Measurements from ENCODE around the gene KCNQ1OT1. TPM values are rescaled to one million over a fixed set of nuclear protein-coding genes. Genes with fewer than 3 reads are reported as not detected.

Gene KCNQ1OT1
- total RNA-seq, 4 donors from 2014 or later = 0.66 to 2.5 (median 1.3) TPM

GRCh38 chr11:2675540-2675939 is 24.3 kb downstream of the KCNQ1OT1 start:
- intact Hi-C loops (cut with DNase I) = no loop called here
- 67% methylated on average over 7 of the region's 7 CpGs for WGBS
- Histone ChIP-seq H3K9me3 (no peaks in the 10 kb centered on the region), H3K27ac (replicated peaks in 1 of 4) (peak overlapping the region in 1 of 4 donors; percentile 44), H3K4me1 (peaks cover 21 to 40% (median 27%) of the 10 kb centered on the region in 4 donors), H3K27me3 (no peaks in the 10 kb centered on the region), H3K36me3 (no peaks in the 10 kb centered on the region), H3K4me3 (no peak overlapping the region)
- no peak for DNase-seq (ENCODE audit: extremely low spot score)
- no peak for TF ChIP-seq CTCF (IDR thresholded peaks at IDR 0.05)
- TF ChIP-seq POLR2AphosphoS5 (IDR thresholded peaks at IDR 0.05) = no peak
- TF ChIP-seq EP300 (IDR thresholded peaks at IDR 0.05) = no peak
- no peak for TF ChIP-seq POLR2A (IDR thresholded peaks at IDR 0.05; ENCODE audit: low read depth)

GRCh38 chr11:2674658-2675131 is 25.1 kb downstream of the KCNQ1OT1 start:
- Histone ChIP-seq H3K27me3 (no peaks in the 10 kb centered on the region), H3K9me3 (no peaks in the 10 kb centered on the region), H3K4me1 (peaks cover 24 to 40% (median 28%) of the 10 kb centered on the region in 4 donors), H3K36me3 (no peaks in the 10 kb centered on the region), H3K27ac (replicated peaks in 1 of 4) (peak overlapping the region in 3 of 4 donors; percentile 44 to 55 (median 53)), H3K4me3 (no peak overlapping the region)
- TF ChIP-seq CTCF (IDR thresholded peaks at IDR 0.05) (no peak), EP300 (IDR thresholded peaks at IDR 0.05) (no peak), POLR2AphosphoS5 (IDR thresholded peaks at IDR 0.05) (no peak), POLR2A (IDR thresholded peaks at IDR 0.05; ENCODE audit: low read depth) (no peak)
- intact Hi-C loops (cut with DNase I) = no loop called here
- 50% methylated on average over 8 of the region's 8 CpGs for WGBS
- DNase-seq (ENCODE audit: extremely low spot score) = no peak

GRCh38 chr11:2673871-2674471 is 25.8 kb downstream of the KCNQ1OT1 start:
- DNase-seq (ENCODE audit: extremely low spot score) = no peak

GRCh38 chr11:2673250-2673610 is 26.6 kb downstream of the KCNQ1OT1 start:
- Histone ChIP-seq H3K4me1 (peaks cover 19 to 32% (median 28%) of the 10 kb centered on the region in 4 donors), H3K27me3 (no peaks in the 10 kb centered on the region), H3K9me3 (no peaks in the 10 kb centered on the region), H3K36me3 (peaks cover 0 to 2% (median 0%) of the 10 kb centered on the region in 4 donors), H3K4me3 (no peak overlapping the region), H3K27ac (replicated peaks in 1 of 4) (no peak overlapping the region)
- TF ChIP-seq CTCF (IDR thresholded peaks at IDR 0.05) (no peak), POLR2AphosphoS5 (IDR thresholded peaks at IDR 0.05) (no peak), EP300 (IDR thresholded peaks at IDR 0.05) (no peak), POLR2A (IDR thresholded peaks at IDR 0.05; ENCODE audit: low read depth) (no peak)
- intact Hi-C loops (cut with DNase I) = no loop called here
- DNase-seq (ENCODE audit: extremely low spot score) = no peak
- 75% methylated on average over 1 of the region's 2 CpGs for WGBS

More at GRCh38 chr11:2673871-2674471, 25.8 kb downstream of the KCNQ1OT1 start:
- no peak overlapping the region for H3K4me3 ChIP-seq
- intact Hi-C loops (cut with DNase I) = no loop called here
- TF ChIP-seq EP300 (IDR thresholded peaks at IDR 0.05) (no peak), POLR2A (IDR thresholded peaks at IDR 0.05; ENCODE audit: low read depth) (no peak), POLR2AphosphoS5 (IDR thresholded peaks at IDR 0.05) (no peak), CTCF (IDR thresholded peaks at IDR 0.05) (no peak)
- no peaks in the 10 kb centered on the region for H3K27me3 ChIP-seq
- peaks cover 24 to 40% (median 28%) of the 10 kb centered on the region in 4 donors for H3K4me1 ChIP-seq
- no peak overlapping the region for H3K27ac ChIP-seq (replicated peaks in 1 of 4)
- WGBS = 77% methylated on average over 16 of the region's 16 CpGs
- no peaks in the 10 kb centered on the region for H3K9me3 ChIP-seq
- no peaks in the 10 kb centered on the region for H3K36me3 ChIP-seq
